PC-3 (cell line): Measurements from ENCODE around the gene SIGMAR1. TPM values are rescaled to one million over a fixed set of nuclear protein-coding genes. Genes with fewer than 3 reads are reported as not detected.

Experiments used
- ATAC-seq: fragments of 200-7000 bp; cut with Tn5 transposase; 2 replicates; pipeline ENCODE4 v1.9.1; 2020; ENCODE audit warnings: mild to moderate bottlenecking, moderate library complexity
- BruUV-seq: library from RNA; stranded (reverse); fragments of 400-500 nt; replicated peaks from 2 replicates; lab custom pipeline; 2021; lab: Mats Ljungman, UMichigan
- CTCF ChIA-PET: fragments of 300-600 bp; sonication (Branson Sonifier 250); formaldehyde crosslinking; loops from one replicate; lab custom pipeline; 2022; ENCODE audit warnings: antibody characterized with exemption; lab: Charles Lee
- POLR2A ChIA-PET: fragments of 300-600 bp; sonication (Branson Sonifier 250); formaldehyde crosslinking; loops from one replicate; lab custom pipeline; 2022; ENCODE audit warnings: antibody characterized with exemption; ENCODE audit not compliant: unreplicated experiment; lab: Charles Lee
- DNase-seq: peaks from one replicate; pipeline ENCODE4 v3.0.0-alpha.2; 2015
- H2AFZ ChIP-seq: fragments of 300-600 bp; sonication (generic); 2 replicates; pipeline ENCODE4 v1.6.0; 2016; ENCODE audit warnings: antibody characterized with exemption, low read length
- H3F3A ChIP-seq: fragments of 300-600 bp; sonication (generic); one replicate; pipeline ENCODE4 v1.6.0; 2017; ENCODE audit warnings: antibody characterized with exemption, low read length, control low read depth, mild to moderate bottlenecking; ENCODE audit not compliant: unreplicated experiment
- H3K27ac ChIP-seq: fragments of 300-600 bp; sonication (generic); 2 replicates; pipeline ENCODE4 v1.5.1; 2016; ENCODE audit warnings: mild to moderate bottlenecking, low read length
- H3K27me3 ChIP-seq: fragments of 300-600 bp; sonication (generic); 2 replicates; pipeline ENCODE4 v1.6.1; 2016; ENCODE audit warnings: low read length, mixed read lengths
- H3K36me3 ChIP-seq: fragments of 300-600 bp; sonication (generic); 2 replicates; pipeline ENCODE4 v1.6.1; 2016; ENCODE audit warnings: low read depth, mixed run types, low read length, mixed read lengths
- H3K4me1 ChIP-seq: fragments of 300-600 bp; sonication (generic); 2 replicates; pipeline ENCODE4 v1.5.1; 2016; ENCODE audit warnings: low read length; ENCODE audit not compliant: insufficient read depth
- H3K4me2 ChIP-seq: fragments of 300-600 bp; sonication (generic); 2 replicates; pipeline ENCODE4 v1.6.0; 2016; ENCODE audit warnings: low read length
- H3K4me3 ChIP-seq: fragments of 300-600 bp; sonication (generic); 2 replicates; pipeline ENCODE4 v1.5.1; 2016; ENCODE audit warnings: mild to moderate bottlenecking, low read length, mixed read lengths
- H3K79me2 ChIP-seq: fragments of 300-600 bp; sonication (generic); 2 replicates; pipeline ENCODE4 v1.6.1; 2017; ENCODE audit warnings: low read length, mixed read lengths
- H3K9ac ChIP-seq: fragments of 300-600 bp; sonication (generic); 2 replicates; pipeline ENCODE4 v1.6.0; 2016; ENCODE audit warnings: mild to moderate bottlenecking, low read length
- H3K9me2 ChIP-seq: fragments of 300-600 bp; sonication (generic); replicated peaks from 2 replicates; pipeline ENCODE4 v1.6.1; 2016; ENCODE audit warnings: mixed run types, low read length, mixed read lengths
- H3K9me3 ChIP-seq: fragments of 300-600 bp; sonication (generic); 2 replicates; pipeline ENCODE4 v1.6.1; 2016; ENCODE audit warnings: low read length, mixed read lengths
- H4K20me1 ChIP-seq: fragments of 300-600 bp; sonication (generic); 2 replicates; pipeline ENCODE4 v1.6.1; 2016; ENCODE audit warnings: low read length, mixed read lengths
- CTCF ChIP-seq: fragments of 300-600 bp; sonication (generic); conservative IDR thresholded peaks from 2 replicates; pipeline ENCODE4 v1.5.1; 2017; ENCODE audit warnings: antibody characterized with exemption, low read depth, mild to moderate bottlenecking, low read length
- EZH2 ChIP-seq: fragments of 300-600 bp; sonication (generic); IDR thresholded peaks from one replicate; pipeline ENCODE4 v1.6.1; 2017; ENCODE audit warnings: antibody characterized with exemption, mild to moderate bottlenecking, low read length; ENCODE audit not compliant: unreplicated experiment
- EZH2phosphoT487 ChIP-seq: fragments of 300-600 bp; sonication (generic); IDR thresholded peaks from 2 replicates; pipeline ENCODE4 v1.6.1; 2018; ENCODE audit warnings: mild to moderate bottlenecking, antibody characterized with exemption, low read length, borderline replicate concordance
- intact Hi-C: fragments of 100-400 bp; cut with micrococcal nuclease; formaldehyde crosslinking; loops from 2 replicates; pipeline ENCODE4 v1.9.0; 2023
- total RNA-seq: library from RNA; depleted of rRNA; stranded (reverse); fragments of >200 nt; gene quantifications from 2 replicates; pipeline ENCODE4 v1.2.3, GENCODE V29; 2014

Gene SIGMAR1
- total RNA-seq, 1 experiment from 2014 or later, result 96.7 TPM

GRCh38 chr9:34625186-34625486, 12.5 kb downstream of the SIGMAR1 start:
- no peaks in the 10 kb centered on the region; the same call in 1 of the 2 replicates for H3K4me1 ChIP-seq
- no peak overlapping the region for H3K4me3 ChIP-seq
- no peaks in the 10 kb centered on the region for H3K36me3 ChIP-seq
- ATAC-seq (no peak), DNase-seq (no peak)
- H3K27ac ChIP-seq, result no peak overlapping the region
- TF ChIP-seq EZH2phosphoT487 (no peak), CTCF (no peak), EZH2 (no peak)
- no peak overlapping the region for H3K4me2 ChIP-seq
- no peaks in the 10 kb centered on the region for H3K79me2 ChIP-seq
- peaks cover 14% of the 10 kb centered on the region for H3K27me3 ChIP-seq
- no peaks in the 10 kb centered on the region for H3K9me3 ChIP-seq
- no TSS peak for BruUV-seq
- intact Hi-C loops, result no loop called here
- no peak overlapping the region for H2AFZ ChIP-seq
- ChIA-PET CTCF (no interaction called here), POLR2A (interaction anchor here (0.8 kb wide), 1 partner anchor 411 kb away, joined by 7 read pairs; no protein-coding TSS in a partner anchor)
- H3K9ac ChIP-seq, result no peak overlapping the region
- no peaks in the 10 kb centered on the region for H4K20me1 ChIP-seq
- H3F3A ChIP-seq, result no peaks in the 10 kb centered on the region
- H3K9me2 ChIP-seq, result no peaks in the 10 kb centered on the region

DNA sequence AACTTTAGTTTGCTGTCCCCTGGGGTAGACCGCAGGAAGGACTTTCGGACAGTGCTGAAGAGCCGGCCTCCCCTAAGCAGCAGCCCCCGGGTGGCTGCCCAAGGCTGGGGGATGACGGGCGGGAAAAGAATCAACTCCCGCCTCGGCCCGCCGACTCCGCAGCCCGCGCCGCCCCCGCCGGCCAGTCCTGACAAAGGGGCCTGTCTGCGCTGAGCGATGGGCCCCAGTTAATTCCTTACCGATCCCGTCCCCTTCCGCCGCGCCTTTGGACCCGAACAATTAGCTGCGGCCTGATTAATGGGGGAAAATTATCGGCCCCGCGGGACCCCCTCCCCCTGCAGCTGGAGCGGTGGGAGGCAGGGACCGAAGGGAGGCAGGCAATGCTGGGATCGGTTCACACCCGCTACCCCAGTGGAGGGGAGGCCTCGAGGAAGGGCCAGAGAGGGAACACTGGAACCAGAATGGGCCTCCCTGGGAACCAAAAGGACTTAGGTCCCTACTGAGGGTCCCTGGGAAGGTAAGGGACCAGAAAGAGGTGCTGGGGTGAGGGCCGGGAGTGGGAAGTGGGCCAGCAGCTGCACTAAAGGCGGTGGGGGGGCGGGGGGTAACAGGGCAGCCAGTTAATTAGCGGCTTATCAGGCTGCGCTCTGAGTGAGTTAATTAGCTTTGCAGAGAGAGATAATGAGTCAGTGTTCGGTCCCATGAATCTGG, 13.0 kb downstream of the SIGMAR1 start:
- TF ChIP-seq EZH2, result no peak
- TF ChIP-seq EZH2phosphoT487, result no peak
- no peak for TF ChIP-seq CTCF
- Histone ChIP-seq H4K20me1 (no peaks in the 10 kb centered on the region), H3K36me3 (no peaks in the 10 kb centered on the region), H3K4me3 (no peak overlapping the region), H3K27ac (no peak overlapping the region), H3K4me1 (peaks cover 1% of the 10 kb centered on the region; the same call in 1 of the 2 replicates), H3K9me3 (no peaks in the 10 kb centered on the region), H3K79me2 (peaks cover 5% of the 10 kb centered on the region), H3K27me3 (peaks cover 13% of the 10 kb centered on the region), H3K4me2 (no peak overlapping the region), H3K9me2 (no peaks in the 10 kb centered on the region), H3K9ac (no peak overlapping the region), H3F3A (no peaks in the 10 kb centered on the region), H2AFZ (no peak overlapping the region)
- ATAC-seq, result no peak
- intact Hi-C loops, result no loop called here
- ChIA-PET POLR2A (interaction anchor here (0.8 kb wide), 1 partner anchor 411 kb away, joined by 7 read pairs; no protein-coding TSS in a partner anchor), CTCF (no interaction called here)
- no TSS peak for BruUV-seq
- DNase-seq, result no peak
